ENCODE data around the gene BTBD9.

BTBD9 gene

GRCh38 chr6:38533064-38533463, 106.7 kb downstream of the BTBD9 start:
- DNase-seq: no peak
- TF ChIP-seq POLR2A (IDR thresholded peaks at IDR 0.05; ENCODE audit: low read length) (no peak), GATA1 (IDR thresholded peaks at IDR 0.05; ENCODE audit: low read depth, low read length) (no peak)

- TF ChIP-seq POLR2A (IDR thresholded peaks at IDR 0.05; ENCODE audit: low read length) (no peak), GATA1 (IDR thresholded peaks at IDR 0.05; ENCODE audit: low read depth, low read length) (no peak)
- DNase-seq: no peak
Observed at GRCh38 chr6:38531134-38531533, 108.6 kb downstream of the BTBD9 start.

- DNase-seq: no peak
- TF ChIP-seq POLR2A (IDR thresholded peaks at IDR 0.05; ENCODE audit: low read length): no peak
- TF ChIP-seq GATA1 (IDR thresholded peaks at IDR 0.05; ENCODE audit: low read depth, low read length): no peak
Observed at GRCh38 chr6:38528196-38528965, 111.3 kb downstream of the BTBD9 start.

- DNase-seq: no peak
Observed at GRCh38 chr6:38527371-38527770, 112.4 kb downstream of the BTBD9 start.

GRCh38 chr6:38525888-38526287, 113.8 kb downstream of the BTBD9 start:
- no peak for DNase-seq
- TF ChIP-seq GATA1 (IDR thresholded peaks at IDR 0.05; ENCODE audit: low read depth, low read length) (no peak), POLR2A (IDR thresholded peaks at IDR 0.05; ENCODE audit: low read length) (no peak)

More at GRCh38 chr6:38527371-38527770, 112.4 kb downstream of the BTBD9 start:
- no peak for TF ChIP-seq POLR2A (IDR thresholded peaks at IDR 0.05; ENCODE audit: low read length)

- no peak for DNase-seq
- no peak for TF ChIP-seq POLR2A (IDR thresholded peaks at IDR 0.05; ENCODE audit: low read length)
- no peak for TF ChIP-seq GATA1 (IDR thresholded peaks at IDR 0.05; ENCODE audit: low read depth, low read length)
Observed at GRCh38 chr6:38524436-38525145, 115.1 kb downstream of the BTBD9 start.

GRCh38 chr6:38522322-38522721, 117.4 kb downstream of the BTBD9 start:
- DNase-seq: no peak
- no peak for TF ChIP-seq POLR2A (IDR thresholded peaks at IDR 0.05; ENCODE audit: low read length)
- TF ChIP-seq GATA1 (IDR thresholded peaks at IDR 0.05; ENCODE audit: low read depth, low read length): no peak

GRCh38 chr6:38518511-38519304, 121.0 kb downstream of the BTBD9 start:
- DNase-seq: no peak
- no peak for TF ChIP-seq POLR2A (IDR thresholded peaks at IDR 0.05; ENCODE audit: low read length)

- TF ChIP-seq POLR2A (IDR thresholded peaks at IDR 0.05; ENCODE audit: low read length): no peak
- TF ChIP-seq GATA1 (IDR thresholded peaks at IDR 0.05; ENCODE audit: low read depth, low read length): no peak
- no peak for DNase-seq
Observed at GRCh38 chr6:38517005-38517404, 122.7 kb downstream of the BTBD9 start.

GRCh38 chr6:38514399-38514798, 125.3 kb downstream of the BTBD9 start:
- no peak for TF ChIP-seq GATA1 (IDR thresholded peaks at IDR 0.05; ENCODE audit: low read depth, low read length)
- no peak for TF ChIP-seq POLR2A (IDR thresholded peaks at IDR 0.05; ENCODE audit: low read length)
- no peak for DNase-seq

- DNase-seq: no peak
- no peak for TF ChIP-seq POLR2A (IDR thresholded peaks at IDR 0.05; ENCODE audit: low read length)
- no peak for TF ChIP-seq GATA1 (IDR thresholded peaks at IDR 0.05; ENCODE audit: low read depth, low read length)
Observed at GRCh38 chr6:38512211-38512610, 127.5 kb downstream of the BTBD9 start.

GRCh38 chr6:38510205-38510604, 129.5 kb downstream of the BTBD9 start:
- TF ChIP-seq POLR2A (IDR thresholded peaks at IDR 0.05; ENCODE audit: low read length): no peak
- no peak for TF ChIP-seq GATA1 (IDR thresholded peaks at IDR 0.05; ENCODE audit: low read depth, low read length)
- no peak for DNase-seq

GRCh38 chr6:38509713-38510112, 130.0 kb downstream of the BTBD9 start:
- DNase-seq: no peak
- TF ChIP-seq GATA1 (IDR thresholded peaks at IDR 0.05; ENCODE audit: low read depth, low read length) (no peak), POLR2A (IDR thresholded peaks at IDR 0.05; ENCODE audit: low read length) (no peak)

- no peak for TF ChIP-seq GATA1 (IDR thresholded peaks at IDR 0.05; ENCODE audit: low read depth, low read length)
- TF ChIP-seq POLR2A (IDR thresholded peaks at IDR 0.05; ENCODE audit: low read length): no peak
- no peak for DNase-seq
Observed at GRCh38 chr6:38508894-38509293, 130.8 kb downstream of the BTBD9 start.

Data from erythroblast (primary cell).